UCSD-AML1 (cell line): ENCODE measurements around the gene FRMD3.
"Not testable (repeated sequence)": the region's sequence is repeated elsewhere in the genome, so short reads cannot be mapped to it uniquely, and the experiment has no call there.

Experiments used
- DNase-seq: peaks from one replicate; lab custom pipeline; 2025; ENCODE audit not compliant: unreplicated experiment; lab: John Stamatoyannopoulos, UW

The FRMD3 gene

DNA sequence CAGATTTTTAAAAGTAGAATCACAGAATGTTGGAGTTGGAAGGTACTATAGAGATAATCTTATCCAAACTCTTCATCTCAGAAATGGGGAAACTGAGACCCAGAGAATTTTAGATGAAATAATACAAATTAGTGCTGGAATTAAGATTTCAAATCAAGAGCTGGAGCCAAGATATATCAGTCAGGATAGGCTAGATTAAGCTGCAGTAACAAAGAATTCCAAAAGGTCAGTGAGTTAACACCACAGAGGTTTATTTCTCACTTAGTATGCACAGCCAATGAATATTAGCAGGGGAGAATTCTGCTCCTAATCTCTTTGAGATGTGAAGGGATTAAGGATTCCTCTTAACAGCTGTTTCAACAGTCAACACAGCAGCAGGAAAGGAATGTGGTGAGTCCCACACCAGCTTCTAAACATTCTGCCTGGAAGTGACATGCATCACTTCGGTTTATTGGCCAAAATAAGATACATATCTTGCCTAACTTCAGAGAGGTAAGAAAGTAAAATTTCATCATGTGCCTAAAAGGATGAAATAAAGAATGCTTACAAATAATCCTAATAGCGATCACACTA, 136.8 kb downstream of the FRMD3 start:
- no peak for DNase-seq

DNA sequence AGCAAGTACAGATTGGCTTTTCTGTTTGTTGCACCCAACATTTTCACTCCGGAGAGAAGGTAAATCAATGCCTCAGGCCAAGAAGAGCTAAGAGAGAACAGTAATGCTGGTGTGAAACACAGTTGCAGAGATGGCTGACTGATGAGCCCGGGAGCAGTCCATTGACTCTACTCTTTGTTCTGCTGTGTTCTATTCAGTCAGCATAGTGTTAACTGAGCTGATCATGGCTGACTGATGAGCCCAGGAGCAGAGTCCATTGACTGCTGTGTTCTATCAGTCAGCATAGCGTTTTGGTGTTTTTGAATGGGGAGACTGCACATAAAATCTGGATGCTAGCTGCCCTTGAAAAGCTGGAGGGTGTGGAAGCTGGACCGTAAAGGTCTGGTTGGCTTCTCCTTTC, 141.4 kb downstream of the FRMD3 start:
- no peak for DNase-seq

DNA sequence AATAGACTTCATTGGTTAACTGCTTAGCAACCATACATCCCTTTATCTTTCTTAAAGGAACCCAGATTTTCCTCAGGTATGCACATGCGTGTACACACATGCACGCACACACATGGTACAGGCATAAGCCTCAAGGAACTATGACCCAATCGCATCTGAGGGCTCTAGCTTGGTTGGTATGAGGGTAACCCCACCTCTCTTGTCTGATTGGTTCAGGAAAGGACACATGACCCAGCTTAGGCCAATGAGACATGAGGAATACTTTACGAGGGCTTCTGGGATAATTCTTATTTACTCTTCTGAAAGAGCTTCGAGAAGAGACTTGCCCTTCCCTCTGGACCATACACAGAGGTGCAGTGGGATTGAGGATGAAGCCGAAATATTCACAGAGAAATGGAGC, 141.9 kb downstream of the FRMD3 start:
- DNase-seq: no peak

DNA sequence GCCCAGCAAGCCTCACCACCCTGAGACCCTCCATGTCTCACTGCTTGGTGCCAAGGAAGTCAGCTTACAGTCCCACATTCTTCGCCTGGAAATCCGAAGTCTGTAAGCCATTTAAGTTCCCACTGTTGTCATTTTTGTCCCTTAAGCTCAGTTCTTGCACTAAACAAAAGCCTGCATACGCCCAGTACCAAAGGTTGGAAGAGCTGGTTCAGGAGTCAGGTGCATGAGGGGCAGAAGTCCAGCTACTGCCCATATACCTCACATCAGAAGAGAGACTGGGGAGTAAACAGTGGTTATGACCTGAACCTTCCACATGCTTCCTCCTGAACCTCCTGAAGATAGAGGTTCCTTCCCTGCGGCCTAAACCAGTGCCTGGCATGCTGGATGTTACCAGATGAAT, 146.0 kb downstream of the FRMD3 start:
- DNase-seq: no peak

DNA sequence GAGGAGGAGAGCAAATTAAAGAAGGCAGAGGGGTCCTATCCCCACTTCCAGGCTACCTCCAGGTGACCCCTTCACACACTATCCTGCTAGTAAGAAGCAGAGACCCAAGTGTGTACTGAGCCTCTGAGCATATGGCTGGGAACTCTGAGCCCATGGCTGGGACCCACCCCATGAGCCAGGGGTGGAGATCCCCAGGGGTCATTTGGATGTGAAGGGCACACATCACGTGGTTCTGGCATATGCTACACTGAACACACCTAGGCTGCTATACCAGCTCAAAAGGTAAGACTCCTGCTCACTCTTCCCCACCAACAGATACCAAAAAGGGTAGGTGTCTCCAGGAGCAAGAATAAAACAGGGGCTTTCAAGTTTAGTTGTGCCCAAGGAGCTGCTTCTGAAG, 149.9 kb downstream of the FRMD3 start:
- no peak for DNase-seq

DNA sequence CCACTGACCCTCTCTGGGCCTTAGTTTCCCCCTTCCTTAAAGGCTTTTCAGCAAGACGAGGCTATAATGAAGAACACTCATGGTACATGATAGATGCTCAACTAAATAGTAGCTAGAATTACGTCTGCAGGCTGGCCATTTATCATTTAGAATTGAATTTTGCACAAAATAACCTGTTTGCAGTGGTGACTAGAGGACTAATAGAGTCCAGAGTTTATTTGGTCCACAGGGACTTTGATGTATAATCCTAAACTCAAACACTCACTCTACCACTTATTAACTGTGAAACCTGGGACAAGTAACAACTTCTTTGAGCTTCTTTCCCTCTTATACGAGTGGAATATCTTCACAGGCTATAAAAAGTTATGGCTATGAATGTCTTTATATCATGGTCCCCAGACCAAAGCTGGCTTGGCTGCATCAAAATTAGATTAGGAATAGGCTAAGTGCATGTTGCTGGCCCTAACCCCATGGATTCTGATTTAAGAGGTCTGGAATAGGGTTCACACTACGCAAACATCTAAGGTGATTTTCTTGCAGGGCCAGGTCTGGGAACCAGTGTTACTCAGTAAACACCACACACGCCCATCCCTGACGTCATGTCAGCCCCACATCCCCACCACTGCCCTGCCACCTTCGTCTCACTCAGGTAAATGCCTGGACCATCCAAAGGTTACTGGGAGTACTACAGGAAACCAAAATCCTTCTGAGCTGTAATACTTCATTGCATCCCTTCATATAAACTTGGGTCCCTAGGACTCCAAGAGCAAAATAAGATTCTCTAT, 150.6 kb downstream of the FRMD3 start:
- no peak for DNase-seq

DNA sequence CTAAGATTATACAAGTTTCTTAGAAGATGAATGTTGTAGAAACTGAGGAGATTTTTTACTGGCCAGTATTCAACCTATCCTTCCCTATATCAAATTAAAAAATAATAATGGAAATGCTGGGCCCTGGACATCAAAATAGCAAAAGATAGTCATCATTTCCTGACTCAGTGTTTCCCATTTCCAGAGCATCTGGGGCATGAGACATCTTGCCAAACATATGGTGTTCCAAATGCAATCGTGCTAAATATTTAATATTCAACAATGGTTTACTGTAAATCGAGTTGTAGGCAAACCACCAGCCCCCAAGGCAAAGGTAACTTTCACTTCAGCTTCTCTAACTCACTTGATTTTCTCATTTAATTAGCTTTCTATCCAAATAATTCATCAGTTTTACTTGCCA, 152.9 kb downstream of the FRMD3 start:
- DNase-seq: no peak

DNA sequence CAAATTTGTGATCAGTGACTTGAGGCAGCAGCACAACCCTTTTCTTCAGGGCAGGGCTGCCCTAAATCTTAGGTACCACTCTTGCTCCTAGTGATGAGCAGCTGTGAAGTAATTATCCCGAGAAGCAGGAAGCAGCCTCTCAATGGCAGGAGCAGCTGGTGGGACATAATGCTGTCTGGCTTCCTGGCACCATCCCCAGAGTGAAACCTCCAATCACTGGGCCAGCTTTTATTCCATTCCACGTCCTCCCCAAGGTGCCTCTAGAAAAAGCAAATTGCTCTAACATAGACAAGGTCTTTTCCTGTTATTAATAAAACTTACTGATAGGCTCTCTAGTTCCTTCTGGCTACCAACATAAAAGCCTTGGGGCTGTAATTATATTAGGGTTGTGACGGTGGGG, 154.0 kb downstream of the FRMD3 start:
- no peak for DNase-seq

DNA sequence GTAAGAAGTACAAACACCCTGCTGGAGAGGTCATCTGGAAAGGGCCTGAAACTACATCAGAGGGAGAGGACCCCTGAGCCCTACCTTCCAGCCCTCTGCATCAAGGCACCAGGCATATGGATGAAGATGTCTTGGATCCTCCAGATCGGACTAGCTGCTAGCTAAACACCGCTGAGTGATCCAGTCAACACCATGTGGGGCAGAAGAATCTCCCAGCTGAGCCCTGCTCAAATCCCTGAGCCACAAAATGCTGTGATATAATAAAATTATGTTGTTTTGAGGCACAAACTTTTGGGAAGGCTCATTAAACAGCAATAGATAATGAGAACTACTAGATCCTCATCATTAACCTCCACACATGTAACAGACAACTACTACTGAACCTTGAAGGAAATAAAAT, 155.2 kb downstream of the FRMD3 start:
- no peak for DNase-seq

DNA sequence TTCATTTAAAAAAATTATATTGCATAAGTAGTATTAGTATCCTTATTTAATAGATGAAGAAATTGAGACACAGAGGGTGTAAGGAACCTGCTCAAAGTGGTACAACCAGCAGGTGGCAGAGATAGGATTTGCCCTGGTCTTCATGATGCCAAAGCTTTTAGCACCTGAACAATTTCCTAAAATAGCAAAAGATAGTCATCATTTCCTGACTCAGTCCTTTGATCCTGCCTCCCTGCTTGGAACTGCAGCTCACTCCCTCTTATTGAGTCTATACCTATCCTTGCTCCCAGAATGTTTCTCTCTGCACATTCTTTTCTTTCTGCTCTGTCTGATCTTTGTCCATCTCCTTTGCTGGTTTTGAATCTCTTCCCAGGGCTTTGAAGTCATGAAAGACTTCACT, 155.8 kb downstream of the FRMD3 start:
- no peak for DNase-seq

DNA sequence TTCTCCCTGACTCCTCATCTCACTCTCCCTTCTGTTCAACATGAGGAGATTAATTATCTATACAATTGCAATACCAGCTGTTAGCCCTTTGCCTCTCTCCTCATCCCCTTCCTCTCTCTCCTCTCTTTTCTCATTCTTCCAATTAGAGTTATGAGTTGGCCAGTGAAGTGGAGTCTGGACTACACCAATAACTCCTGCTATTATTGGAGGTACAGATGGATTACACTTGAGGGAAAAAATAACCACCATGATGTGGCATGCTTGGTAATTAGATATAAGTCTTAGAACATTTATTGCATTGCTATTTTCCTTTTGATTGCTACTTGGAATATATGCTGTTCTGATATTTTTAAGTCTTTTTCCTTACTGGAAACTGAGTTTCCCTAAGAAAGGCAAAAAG, 159.2 kb downstream of the FRMD3 start:
- no peak for DNase-seq

DNA sequence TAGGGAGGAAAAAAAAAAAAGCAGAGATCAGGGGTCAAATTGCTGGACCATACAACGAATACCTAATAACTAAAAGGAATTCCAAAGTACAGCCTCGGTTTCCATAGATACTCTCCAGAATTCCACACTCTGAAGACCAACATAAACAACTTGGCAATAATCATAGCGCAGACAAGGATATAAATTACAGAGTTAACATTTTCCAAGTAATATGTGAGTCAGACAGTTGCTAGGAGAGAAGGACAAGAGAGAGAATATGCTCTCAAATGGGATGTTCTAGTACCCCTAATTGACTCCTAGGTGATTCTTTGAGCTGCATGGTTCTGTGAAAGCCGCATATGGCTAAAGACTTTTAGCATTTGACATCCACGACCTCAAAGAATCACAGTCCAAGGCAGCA, 165.2 kb downstream of the FRMD3 start:
- no peak for DNase-seq

DNA sequence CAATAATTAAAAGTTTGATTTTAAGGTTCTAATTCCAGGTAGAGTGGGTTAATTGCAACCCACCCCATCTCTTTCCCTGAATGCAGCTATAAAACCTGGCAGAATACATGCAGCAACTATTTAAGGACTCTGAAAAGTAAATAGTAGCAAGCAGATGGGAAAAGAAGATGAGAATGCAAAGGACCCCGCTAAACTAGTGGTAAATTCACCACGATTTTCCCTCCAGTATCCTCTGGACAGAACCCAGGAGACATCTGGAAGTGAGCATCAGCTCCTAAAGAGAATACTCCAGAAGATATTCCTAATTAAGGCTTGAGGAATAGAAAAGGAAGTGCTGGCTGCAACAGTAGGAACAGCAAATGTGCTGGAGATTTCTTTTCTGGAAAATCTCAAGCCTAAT, 170.9 kb downstream of the FRMD3 start:
- no peak for DNase-seq

DNA sequence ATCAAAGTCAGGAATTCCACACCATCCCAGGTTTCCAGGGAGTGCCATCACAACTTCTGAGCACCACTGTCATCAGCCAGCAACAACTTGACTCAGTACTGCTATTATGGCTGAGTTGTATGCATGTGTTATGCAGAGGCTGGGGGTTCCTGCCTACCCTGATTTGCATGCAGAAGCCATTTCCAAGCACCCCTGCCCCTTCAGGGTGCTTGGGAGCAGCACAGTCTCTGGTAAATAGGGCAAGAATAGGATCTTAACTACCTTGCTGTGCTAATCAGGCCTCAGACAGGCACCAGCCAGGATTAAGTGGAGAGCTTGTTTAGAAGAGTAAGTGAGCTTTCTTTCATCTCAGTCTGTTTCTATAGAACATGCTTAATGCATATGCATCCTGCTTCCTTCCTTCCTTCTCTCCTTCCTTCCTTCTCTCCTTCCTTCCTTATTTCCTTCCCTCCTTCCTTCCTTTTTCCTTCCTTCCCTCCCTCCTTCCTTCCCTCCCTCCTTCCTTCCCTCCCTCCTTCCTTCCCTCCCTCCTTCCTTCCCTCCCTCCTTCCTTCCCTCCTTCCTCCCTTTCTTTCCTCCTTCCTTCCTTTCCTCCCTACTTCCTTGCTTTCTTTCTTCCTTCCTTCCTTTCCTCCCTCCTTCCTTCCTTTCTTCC, 175.7 kb downstream of the FRMD3 start:
- DNase-seq: no peak

DNA sequence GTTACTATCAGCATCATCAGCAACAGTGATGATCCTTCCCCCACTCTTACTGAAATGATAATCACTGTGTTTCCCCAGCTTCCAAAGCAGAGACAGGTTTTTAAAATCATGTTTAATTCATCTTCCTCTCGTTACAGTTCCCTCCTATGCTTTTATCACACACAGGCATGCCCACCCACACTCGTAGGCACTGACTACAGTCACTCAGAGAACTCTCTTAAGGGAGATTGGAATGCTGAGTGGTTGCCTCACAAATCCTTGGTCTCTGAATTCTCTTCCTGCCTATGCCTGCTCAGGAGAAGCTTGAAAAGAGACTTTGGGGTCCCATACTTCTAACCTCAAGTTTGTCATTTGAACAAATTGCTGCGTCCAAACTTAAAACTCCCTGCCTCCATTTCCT, 179.2 kb downstream of the FRMD3 start:
- no peak for DNase-seq

DNA sequence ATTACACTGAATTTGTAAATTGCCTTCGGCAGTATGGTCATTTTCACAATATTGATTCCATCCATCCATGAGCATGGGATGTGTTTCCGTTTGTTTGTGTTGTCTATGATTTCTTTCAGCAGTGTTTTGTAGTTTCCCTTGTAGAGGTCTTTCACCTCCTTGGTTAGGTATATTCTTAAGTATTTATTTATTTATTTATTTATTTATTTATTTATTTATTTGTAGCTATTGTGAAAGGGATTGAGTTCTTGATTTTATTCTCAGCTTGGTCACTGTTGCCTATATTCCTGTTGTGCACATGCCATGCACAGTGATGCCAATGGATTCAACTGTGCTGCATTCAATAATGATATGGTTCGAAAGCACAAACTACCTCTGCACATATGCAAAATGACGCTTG, 179.7 kb downstream of the FRMD3 start:
- not testable (repeated sequence) for DNase-seq

DNA sequence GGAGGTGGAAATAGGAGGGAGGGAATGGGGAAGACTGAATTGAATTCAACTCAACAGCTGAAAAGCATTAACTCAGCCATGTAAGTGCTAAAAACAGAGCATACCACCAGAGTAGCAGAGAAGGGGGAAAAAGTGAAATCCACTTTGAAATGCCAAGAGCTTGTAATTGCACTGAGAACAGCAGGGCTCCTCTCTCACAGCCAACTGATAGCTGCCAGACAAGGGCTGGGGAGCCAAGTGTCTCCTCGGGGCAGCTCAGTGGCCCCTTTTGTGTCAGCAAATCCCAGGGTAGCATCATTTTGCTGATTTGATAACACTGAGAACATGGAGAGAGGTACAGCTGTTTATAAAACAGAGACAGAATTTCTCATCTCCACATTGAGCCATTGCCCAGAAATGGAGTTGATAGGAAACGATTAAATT, 182.5 kb downstream of the FRMD3 start:
- no peak for DNase-seq

DNA sequence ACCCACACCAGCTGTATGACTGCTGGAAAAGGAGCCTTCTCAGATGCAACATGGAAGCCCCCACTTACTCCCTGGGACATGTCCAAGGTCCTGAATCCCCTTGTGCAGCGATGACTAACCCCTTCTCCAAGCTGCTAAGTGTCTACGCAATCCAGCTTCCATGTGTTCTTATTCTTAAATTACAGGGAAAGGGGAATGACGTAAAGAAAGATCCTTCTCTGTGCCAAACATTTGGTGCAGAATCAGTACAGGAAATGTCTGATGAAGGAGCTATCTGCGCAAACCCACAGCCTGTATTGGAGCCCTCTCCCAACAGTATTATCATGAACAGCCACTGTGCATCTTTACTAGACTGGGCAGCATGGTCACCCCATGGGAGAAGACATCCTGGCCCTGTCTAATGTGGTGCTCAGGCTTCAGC, 183.2 kb downstream of the FRMD3 start:
- DNase-seq: no peak

DNA sequence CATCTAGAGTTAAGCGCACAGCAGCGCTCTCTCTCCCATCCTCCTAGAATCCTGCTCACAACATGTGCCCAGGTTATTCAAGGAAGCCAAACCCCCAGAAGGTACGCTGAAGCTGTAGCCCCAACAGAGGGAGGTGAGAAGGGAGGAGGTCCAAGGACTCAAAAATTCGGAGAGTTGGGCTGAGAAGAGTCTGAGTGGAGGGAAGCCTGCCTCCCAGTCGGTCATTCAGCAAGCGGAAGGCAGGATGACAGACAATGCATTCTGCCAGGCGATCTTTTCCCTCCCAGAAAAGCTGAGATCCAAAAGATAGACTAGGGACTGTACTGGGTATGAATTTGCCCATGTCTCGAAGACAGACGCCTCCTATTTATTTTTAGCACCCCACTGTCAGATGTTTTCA, 189.2 kb downstream of the FRMD3 start:
- no peak for DNase-seq

DNA sequence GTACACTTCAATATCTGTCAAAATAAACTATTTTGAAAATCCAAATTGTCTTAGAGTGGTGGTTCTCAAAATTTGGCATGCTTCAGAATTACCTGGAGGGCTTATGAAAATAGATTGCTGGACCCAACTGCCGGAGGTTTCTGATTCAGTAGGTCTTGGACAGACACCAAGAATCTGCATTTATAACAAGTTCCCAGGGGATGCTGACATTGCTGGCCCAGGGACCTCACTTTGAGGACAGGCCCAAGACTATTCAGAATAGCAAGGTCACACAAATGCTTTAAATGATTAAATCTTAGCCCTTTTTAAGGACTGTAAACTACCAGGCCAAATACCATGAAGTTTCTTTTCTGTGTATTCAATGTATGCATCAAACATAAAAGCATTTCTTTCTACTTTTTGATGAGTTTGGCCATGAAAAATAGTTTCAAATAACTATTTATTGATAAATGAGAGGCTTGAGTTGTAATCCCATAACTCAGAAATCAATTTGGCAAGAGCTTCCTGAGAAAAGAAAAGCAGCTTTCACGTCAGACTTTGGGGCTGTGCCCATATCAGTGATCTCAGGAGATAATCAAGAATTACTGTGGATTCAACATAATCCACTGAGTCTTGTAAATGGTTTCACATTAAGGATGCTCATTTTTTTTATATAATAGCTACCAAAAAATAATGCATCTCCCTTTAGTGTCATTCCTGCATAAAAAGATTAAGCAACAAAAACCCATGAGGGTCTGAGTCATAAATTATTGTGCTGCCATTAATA, 191.4 kb downstream of the FRMD3 start:
- no peak for DNase-seq

DNA sequence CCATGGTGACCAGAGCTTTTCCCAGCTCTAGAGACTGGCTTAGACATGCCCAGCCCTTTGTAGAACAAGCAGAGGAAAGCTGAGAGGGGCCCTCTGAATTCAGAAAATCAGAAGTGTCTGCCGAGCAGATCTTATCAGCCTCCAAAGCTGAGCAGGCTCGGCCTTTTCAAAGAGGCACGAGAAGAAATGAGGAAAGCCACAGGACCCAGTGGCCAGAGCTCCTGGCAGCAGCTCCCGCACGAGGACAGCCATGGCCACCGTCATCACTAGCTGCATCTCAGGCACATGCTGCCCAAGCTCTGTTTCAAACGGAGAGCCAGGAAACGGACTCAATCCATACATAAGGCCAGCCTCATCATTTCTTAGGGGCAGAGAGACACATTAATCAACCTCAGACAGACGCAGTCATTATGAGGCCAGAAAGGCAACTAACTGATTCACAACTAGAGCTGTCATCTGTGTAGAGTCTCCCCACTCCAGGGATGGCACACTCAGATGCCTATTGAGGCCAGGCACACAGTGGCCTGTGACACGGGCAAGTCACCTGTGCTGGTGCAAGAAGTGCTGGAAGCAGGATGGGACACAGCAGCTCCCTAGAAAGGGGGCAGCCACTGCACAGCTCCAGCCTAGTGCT, 194.7 kb downstream of the FRMD3 start:
- no peak for DNase-seq
